ENCODE results near the gene IZUMO1. TPM values are rescaled to one million over a fixed set of nuclear protein-coding genes. Genes with fewer than 3 reads are reported as not detected.

The IZUMO1 gene
- total RNA-seq, 4 donors from 2014 or later, result not detected

GRCh38 chr19:48751845-48752495 is 5.3 kb upstream of the IZUMO1 start:
- Histone ChIP-seq H3K9me3 (no peaks in the 10 kb centered on the region), H3K27me3 (peaks cover 73% of the 10 kb centered on the region), H3K4me3 (peak overlapping the region in 3 of 4 donors; percentile 7 to 42 (median 22)), H3K27ac (peak overlapping the region; percentile 4 to 50 (median 24)), H3K4me1 (peaks cover 12 to 19% (median 14%) of the 10 kb centered on the region in 4 donors), H3K36me3 (no peaks in the 10 kb centered on the region)
- 27 to 28% methylated on average over 9 to 20 of the region's 20 CpGs for WGBS, 2 donors (ENCODE audit: low coverage in 1 of 2)
- no peak for DNase-seq
- TF ChIP-seq POLR2AphosphoS5 (IDR thresholded peaks at IDR 0.05), result no peak
- TF ChIP-seq POLR2A (IDR thresholded peaks at IDR 0.05), result no peak
- TF ChIP-seq EP300 (IDR thresholded peaks at IDR 0.05; ENCODE audit: low read depth), result no peak
- TF ChIP-seq, protein P1, sequence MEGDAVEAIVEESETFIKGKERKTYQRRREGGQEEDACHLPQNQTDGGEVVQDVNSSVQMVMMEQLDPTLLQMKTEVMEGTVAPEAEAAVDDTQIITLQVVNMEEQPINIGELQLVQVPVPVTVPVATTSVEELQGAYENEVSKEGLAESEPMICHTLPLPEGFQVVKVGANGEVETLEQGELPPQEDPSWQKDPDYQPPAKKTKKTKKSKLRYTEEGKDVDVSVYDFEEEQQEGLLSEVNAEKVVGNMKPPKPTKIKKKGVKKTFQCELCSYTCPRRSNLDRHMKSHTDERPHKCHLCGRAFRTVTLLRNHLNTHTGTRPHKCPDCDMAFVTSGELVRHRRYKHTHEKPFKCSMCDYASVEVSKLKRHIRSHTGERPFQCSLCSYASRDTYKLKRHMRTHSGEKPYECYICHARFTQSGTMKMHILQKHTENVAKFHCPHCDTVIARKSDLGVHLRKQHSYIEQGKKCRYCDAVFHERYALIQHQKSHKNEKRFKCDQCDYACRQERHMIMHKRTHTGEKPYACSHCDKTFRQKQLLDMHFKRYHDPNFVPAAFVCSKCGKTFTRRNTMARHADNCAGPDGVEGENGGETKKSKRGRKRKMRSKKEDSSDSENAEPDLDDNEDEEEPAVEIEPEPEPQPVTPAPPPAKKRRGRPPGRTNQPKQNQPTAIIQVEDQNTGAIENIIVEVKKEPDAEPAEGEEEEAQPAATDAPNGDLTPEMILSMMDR (IDR thresholded peaks at IDR 0.05), result no peak
- intact Hi-C loops (cut with DNase I; ENCODE audit: low total_unique reads), result loop anchor here (1.0 kb wide), 1 partner anchor 25 kb away; no protein-coding TSS in a partner anchor
- in situ Hi-C loops (cut with MboI; ENCODE audit: low pct_ligation_motif_present in 1 of 4, low pct_unique_long_range_greater_than_20kb in 1 of 4, low sequenced_read_pairs in 3 of 4), result no loop called here

GRCh38 chr19:48750771-48751504 is 4.2 kb upstream of the IZUMO1 start:
- H3K4me3 ChIP-seq, result no peak overlapping the region
- no peaks in the 10 kb centered on the region for H3K9me3 ChIP-seq
- TF ChIP-seq EP300 (IDR thresholded peaks at IDR 0.05; ENCODE audit: low read depth), result no peak
- peaks cover 12 to 21% (median 14%) of the 10 kb centered on the region in 4 donors for H3K4me1 ChIP-seq
- DNase-seq, result no peak
- 53 to 91% methylated on average over 5 to 28 of the region's 29 CpGs for WGBS, 2 donors (ENCODE audit: low coverage in 1 of 2)
- in situ Hi-C loops (cut with MboI; ENCODE audit: low pct_ligation_motif_present in 1 of 4, low pct_unique_long_range_greater_than_20kb in 1 of 4, low sequenced_read_pairs in 3 of 4), result no loop called here
- peaks cover 79% of the 10 kb centered on the region for H3K27me3 ChIP-seq
- H3K27ac ChIP-seq, result no peak overlapping the region
- intact Hi-C loops (cut with DNase I; ENCODE audit: low total_unique reads), result loop anchor here (1.0 kb wide), 1 partner anchor 26 kb away; no protein-coding TSS in a partner anchor
- H3K36me3 ChIP-seq, result no peaks in the 10 kb centered on the region

DNA sequence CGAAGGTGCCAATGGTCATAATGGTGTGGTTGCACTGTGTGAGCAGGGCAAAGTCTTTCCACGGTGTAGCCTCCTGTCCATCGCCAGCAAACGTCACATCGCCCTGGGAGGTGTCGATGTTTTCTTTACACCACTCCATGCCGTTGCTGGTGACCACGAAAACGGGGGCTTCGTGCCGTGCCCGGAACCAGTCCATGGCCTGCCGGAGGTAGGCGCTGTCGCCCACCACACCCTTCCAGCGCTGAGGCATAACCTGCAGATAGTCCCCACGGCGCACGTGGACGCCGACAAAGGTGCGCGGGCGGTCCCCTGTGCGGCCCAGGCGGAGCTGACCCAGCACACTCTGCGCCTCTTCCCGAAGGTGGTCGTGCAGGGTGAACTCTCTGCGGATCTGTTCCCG is 3.6 kb upstream of the IZUMO1 start:
- DNase-seq, result no peak
- in situ Hi-C loops (cut with MboI; ENCODE audit: low pct_ligation_motif_present in 1 of 4, low pct_unique_long_range_greater_than_20kb in 1 of 4, low sequenced_read_pairs in 3 of 4) (no loop called here), intact Hi-C loops (cut with DNase I; ENCODE audit: low total_unique reads) (no loop called here)
- Histone ChIP-seq H3K27ac (no peak overlapping the region), H3K4me1 (peaks cover 12 to 21% (median 14%) of the 10 kb centered on the region in 4 donors), H3K36me3 (no peaks in the 10 kb centered on the region), H3K9me3 (no peaks in the 10 kb centered on the region), H3K4me3 (no peak overlapping the region), H3K27me3 (peaks cover 79% of the 10 kb centered on the region)
- TF ChIP-seq POLR2AphosphoS5 (IDR thresholded peaks at IDR 0.05) (no peak), POLR2A (IDR thresholded peaks at IDR 0.05) (no peak), EP300 (IDR thresholded peaks at IDR 0.05; ENCODE audit: low read depth) (no peak)
- TF ChIP-seq, protein P1 (IDR thresholded peaks at IDR 0.05), result no peak
- 86% methylated on average over 31 of the region's 31 CpGs; no CpG with 5 or more reads in 1 of the 2 donors for WGBS, 2 donors (ENCODE audit: low coverage in 1 of 2)

- Histone ChIP-seq H3K27me3 (peaks cover 74% of the 10 kb centered on the region), H3K36me3 (no peaks in the 10 kb centered on the region), H3K4me1 (peaks cover 12 to 21% (median 14%) of the 10 kb centered on the region in 4 donors), H3K27ac (no peak overlapping the region), H3K9me3 (no peaks in the 10 kb centered on the region), H3K4me3 (no peak overlapping the region)
- in situ Hi-C loops (cut with MboI; ENCODE audit: low pct_ligation_motif_present in 1 of 4, low pct_unique_long_range_greater_than_20kb in 1 of 4, low sequenced_read_pairs in 3 of 4) (loop anchor here in 1 of 4 donors (10.0 kb wide), 1 partner anchor 105 kb away; the partner anchor contains the start of gene CA11), intact Hi-C loops (cut with DNase I; ENCODE audit: low total_unique reads) (loop anchor here (10.0 kb wide), 1 partner anchor 75 kb away; the partner anchor contains the start of gene NTN5)
- TF ChIP-seq EP300 (IDR thresholded peaks at IDR 0.05; ENCODE audit: low read depth) (no peak), POLR2A (IDR thresholded peaks at IDR 0.05) (no peak), POLR2AphosphoS5 (IDR thresholded peaks at IDR 0.05) (no peak)
- TF ChIP-seq, protein P1 (IDR thresholded peaks at IDR 0.05), result no peak
- no peak for DNase-seq
- 71 to 73% methylated on average over 1 to 4 of the region's 4 CpGs for WGBS, 2 donors (ENCODE audit: low coverage in 1 of 2)
Observed at GRCh38 chr19:48749571-48750198, 3.0 kb upstream of the IZUMO1 start.
